ENCODE measurements around the gene PRPF38B.
"Not testable (repeated sequence)": the region's sequence is repeated elsewhere in the genome, so short reads cannot be mapped to it uniquely, and the experiment has no call there.

PRPF38B gene

GRCh38 chr1:108699375-108700332 lies 7.5 kb downstream of the PRPF38B start:
- Histone ChIP-seq H3K27ac (no peak overlapping the region), H3K9me3 (no peaks in the 10 kb centered on the region), H3K36me3 (peaks cover 45 to 54% (median 48%) of the 10 kb centered on the region in 3 donors), H3K4me1 (peaks cover 0 to 21% (median 10%) of the 10 kb centered on the region in 4 donors), H3K4me3 (no peak overlapping the region), H3K27me3 (no peaks in the 10 kb centered on the region)
- TF ChIP-seq, protein P1, sequence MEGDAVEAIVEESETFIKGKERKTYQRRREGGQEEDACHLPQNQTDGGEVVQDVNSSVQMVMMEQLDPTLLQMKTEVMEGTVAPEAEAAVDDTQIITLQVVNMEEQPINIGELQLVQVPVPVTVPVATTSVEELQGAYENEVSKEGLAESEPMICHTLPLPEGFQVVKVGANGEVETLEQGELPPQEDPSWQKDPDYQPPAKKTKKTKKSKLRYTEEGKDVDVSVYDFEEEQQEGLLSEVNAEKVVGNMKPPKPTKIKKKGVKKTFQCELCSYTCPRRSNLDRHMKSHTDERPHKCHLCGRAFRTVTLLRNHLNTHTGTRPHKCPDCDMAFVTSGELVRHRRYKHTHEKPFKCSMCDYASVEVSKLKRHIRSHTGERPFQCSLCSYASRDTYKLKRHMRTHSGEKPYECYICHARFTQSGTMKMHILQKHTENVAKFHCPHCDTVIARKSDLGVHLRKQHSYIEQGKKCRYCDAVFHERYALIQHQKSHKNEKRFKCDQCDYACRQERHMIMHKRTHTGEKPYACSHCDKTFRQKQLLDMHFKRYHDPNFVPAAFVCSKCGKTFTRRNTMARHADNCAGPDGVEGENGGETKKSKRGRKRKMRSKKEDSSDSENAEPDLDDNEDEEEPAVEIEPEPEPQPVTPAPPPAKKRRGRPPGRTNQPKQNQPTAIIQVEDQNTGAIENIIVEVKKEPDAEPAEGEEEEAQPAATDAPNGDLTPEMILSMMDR (IDR thresholded peaks at IDR 0.05), result no peak
- intact Hi-C loops (cut with DNase I; ENCODE audit: low total_unique reads), result no loop called here
- no peak for DNase-seq

- no peak for DNase-seq
- intact Hi-C loops (cut with DNase I; ENCODE audit: low total_unique reads), result no loop called here
- TF ChIP-seq, protein P1 (IDR thresholded peaks at IDR 0.05), result no peak
- Histone ChIP-seq H3K4me3 (no peak overlapping the region), H3K9me3 (no peaks in the 10 kb centered on the region), H3K27me3 (no peaks in the 10 kb centered on the region), H3K36me3 (peaks cover 38 to 48% (median 43%) of the 10 kb centered on the region in 3 donors), H3K27ac (no peak overlapping the region), H3K4me1 (peaks cover 0 to 17% (median 11%) of the 10 kb centered on the region in 4 donors)
Observed at GRCh38 chr1:108701176-108701849, 9.2 kb downstream of the PRPF38B start.

GRCh38 chr1:108702109-108702508 lies 10.0 kb downstream of the PRPF38B start:
- H3K4me3 ChIP-seq, result not testable (repeated sequence)

GRCh38 chr1:108703939-108704338 lies 11.8 kb downstream of the PRPF38B start:
- TF ChIP-seq, protein P1 (IDR thresholded peaks at IDR 0.05), result no peak
- Histone ChIP-seq H3K27me3 (no peaks in the 10 kb centered on the region), H3K9me3 (no peaks in the 10 kb centered on the region), H3K4me3 (no peak overlapping the region), H3K4me1 (peaks cover 0 to 17% (median 11%) of the 10 kb centered on the region in 4 donors), H3K36me3 (peaks cover 16 to 21% (median 17%) of the 10 kb centered on the region in 3 donors), H3K27ac (peak overlapping the region in 1 of 2 donors; percentile 1)
- intact Hi-C loops (cut with DNase I; ENCODE audit: low total_unique reads), result no loop called here
- DNase-seq, result no peak

More at GRCh38 chr1:108702109-108702508, 10.0 kb downstream of the PRPF38B start:
- Histone ChIP-seq H3K36me3 (peaks cover 30 to 40% (median 35%) of the 10 kb centered on the region in 3 donors), H3K4me1 (peaks cover 0 to 17% (median 11%) of the 10 kb centered on the region in 4 donors)
- H3K27ac ChIP-seq; DNase-seq; H3K9me3 ChIP-seq; H3K27me3 ChIP-seq; intact Hi-C loops (cut with DNase I; ENCODE audit: low total_unique reads): not testable (repeated sequence)

DNA sequence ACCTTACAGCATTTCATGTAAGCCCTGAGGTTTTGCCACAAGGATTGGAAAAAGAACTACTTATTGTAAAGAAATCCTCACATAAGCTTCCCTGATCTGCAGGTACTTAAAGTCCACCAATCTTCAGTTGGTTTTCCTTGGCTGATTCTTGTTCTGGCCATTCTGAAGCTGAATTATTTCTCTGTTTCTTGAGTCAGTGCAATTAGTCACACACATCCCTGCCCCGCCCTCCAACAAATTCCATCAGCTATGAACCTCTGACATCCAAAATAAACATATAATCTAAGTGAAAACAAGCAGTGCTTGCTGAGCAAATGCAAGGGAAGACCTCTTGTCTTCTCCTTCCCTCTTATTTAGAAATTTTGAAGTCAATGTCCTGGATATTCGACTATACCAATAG lies 12.4 kb downstream of the PRPF38B start:
- peak in 1 of 2 donors; percentile 32 for DNase-seq
- peaks cover 12 to 16% (median 12%) of the 10 kb centered on the region in 3 donors for H3K36me3 ChIP-seq
- no peaks in the 10 kb centered on the region for H3K27me3 ChIP-seq
- peak overlapping the region; percentile 1 to 26 for H3K27ac ChIP-seq
- H3K4me3 ChIP-seq, result no peak overlapping the region
- no peaks in the 10 kb centered on the region for H3K9me3 ChIP-seq
- H3K4me1 ChIP-seq, result peaks cover 0 to 17% (median 11%) of the 10 kb centered on the region in 4 donors
- TF ChIP-seq, protein P1 (IDR thresholded peaks at IDR 0.05), result no peak
- intact Hi-C loops (cut with DNase I; ENCODE audit: low total_unique reads), result no loop called here

All from tibial artery (tissue), 4 donors.